Neural cell (in vitro differentiated cells): Measurements from ENCODE around the gene DLG5. TPM values are rescaled to one million over a fixed set of nuclear protein-coding genes. Genes with fewer than 3 reads are reported as not detected.

Source experiments
- H2AFZ ChIP-seq: fragments of 200-600, 300-800 bp; sonication (generic), shearing (Covaris generic); 2 replicates; pipeline ENCODE4 v1.6.0; 2014; ENCODE audit warnings: low read depth, mild to moderate bottlenecking, antibody characterized with exemption, low read length, moderate library complexity
- H3F3A ChIP-seq: fragments of 200-600 bp; shearing (Covaris generic); 2 replicates; pipeline ENCODE4 v1.6.1; 2016; ENCODE audit warnings: mild to moderate bottlenecking, moderate library complexity, mixed read lengths, antibody characterized with exemption, low read length; ENCODE audit not compliant: insufficient read depth, poor library complexity, severe bottlenecking
- H3K27ac ChIP-seq: fragments of 200-600, 300-800 bp; sonication (generic), shearing (Covaris generic); 2 replicates; pipeline ENCODE4 v1.5.1; 2014; ENCODE audit warnings: mild to moderate bottlenecking, low read length, moderate library complexity
- H3K27me3 ChIP-seq: fragments of 300-800, 200-600 bp; sonication (generic), shearing (Covaris generic); 2 replicates; pipeline ENCODE4 v1.6.0; 2014; ENCODE audit warnings: mild to moderate bottlenecking, low read depth, low read length, moderate library complexity; ENCODE audit not compliant: insufficient read depth
- H3K36me3 ChIP-seq: fragments of 300-800, 200-600 bp; sonication (generic), shearing (Covaris generic); 2 replicates; pipeline ENCODE4 v1.5.1; 2014; ENCODE audit warnings: mild to moderate bottlenecking, antibody characterized with exemption, low read length, moderate library complexity; ENCODE audit not compliant: insufficient read depth
- H3K4me2 ChIP-seq: fragments of 300-800, 200-600 bp; sonication (generic), shearing (Covaris generic); 2 replicates; pipeline ENCODE4 v1.6.0; 2014; ENCODE audit warnings: mild to moderate bottlenecking, low read length
- H3K4me3 ChIP-seq: fragments of 300-800, 200-600 bp; sonication (generic), shearing (Covaris generic); 2 replicates; pipeline ENCODE4 v1.5.1; 2014; ENCODE audit warnings: mild to moderate bottlenecking, low read length, moderate library complexity
- H3K79me2 ChIP-seq: fragments of 200-600 bp; shearing (Covaris generic); replicated peaks from 2 replicates; pipeline ENCODE4 v1.6.0; 2014; ENCODE audit warnings: mild to moderate bottlenecking, low read length, moderate library complexity; ENCODE audit not compliant: insufficient read depth
- H3K9ac ChIP-seq: fragments of 300-800, 200-600 bp; sonication (generic), shearing (Covaris generic); 2 replicates; pipeline ENCODE4 v1.6.1; 2016; ENCODE audit warnings: mild to moderate bottlenecking, low read length, mixed read lengths
- H3K9me2 ChIP-seq: fragments of 200-600 bp; shearing (Covaris generic); 2 replicates; pipeline ENCODE4 v1.6.1; 2016; ENCODE audit warnings: mild to moderate bottlenecking, low read length, mixed read lengths; ENCODE audit not compliant: insufficient read depth
- H3K9me3 ChIP-seq: fragments of 200-600, 300-800 bp; sonication (generic), shearing (Covaris generic); 2 replicates; pipeline ENCODE4 v1.6.1; 2016; ENCODE audit warnings: mild to moderate bottlenecking, mixed run types, low read length, moderate library complexity, mixed read lengths
- H4K20me1 ChIP-seq: fragments of 200-600 bp; shearing (Covaris generic); 2 replicates; pipeline ENCODE4 v1.6.1; 2016; ENCODE audit warnings: mild to moderate bottlenecking, mixed run types; ENCODE audit not compliant: insufficient read depth
- CTCF ChIP-seq: fragments of 450-650 bp; IDR thresholded peaks from 2 replicates; pipeline ENCODE4 v1.5.1; 2014; ENCODE audit warnings: antibody characterized with exemption, mild to moderate bottlenecking, moderate library complexity; ENCODE audit not compliant: poor library complexity, severe bottlenecking
- EP300 ChIP-seq: fragments of 450-650 bp; conservative IDR thresholded peaks from 2 replicates; pipeline ENCODE4 v1.6.1; 2014; ENCODE audit warnings: antibody characterized with exemption, mild to moderate bottlenecking, moderate library complexity; ENCODE audit not compliant: poor library complexity, severe bottlenecking
- EZH2 ChIP-seq: fragments of 200-600, 300-800 bp; shearing (Covaris generic), sonication (generic); IDR thresholded peaks from 2 replicates; pipeline ENCODE4 v1.6.1; 2014; ENCODE audit warnings: antibody characterized with exemption, low read length, borderline replicate concordance, mild to moderate bottlenecking; ENCODE audit not compliant: insufficient read depth, poor library complexity, severe bottlenecking
- MXI1 ChIP-seq: fragments of 450-650 bp; conservative IDR thresholded peaks from 2 replicates; pipeline ENCODE4 v1.6.1; 2014; ENCODE audit warnings: antibody characterized with exemption, mild to moderate bottlenecking; ENCODE audit not compliant: poor library complexity, severe bottlenecking
- POLR2AphosphoS5 ChIP-seq: IDR thresholded peaks from 2 replicates; pipeline ENCODE4 v1.6.1; 2012
- RAD21 ChIP-seq: fragments of 450-650 bp; conservative IDR thresholded peaks from 2 replicates; pipeline ENCODE4 v1.6.1; 2014; ENCODE audit warnings: antibody characterized with exemption, mild to moderate bottlenecking, moderate library complexity
- SMC3 ChIP-seq: fragments of 450-650 bp; conservative IDR thresholded peaks from 2 replicates; pipeline ENCODE4 v1.6.1; 2014; ENCODE audit warnings: antibody characterized with exemption, mild to moderate bottlenecking, moderate library complexity; ENCODE audit not compliant: poor library complexity
- TAF1 ChIP-seq: IDR thresholded peaks from 2 replicates; pipeline ENCODE4 v1.6.1; 2012; ENCODE audit warnings: low read depth
- polyA plus RNA-seq: library from polyadenylated mRNA; depleted of rRNA; stranded (reverse); fragments of >200 nt; gene quantifications from 2 replicates; pipeline ENCODE4 v1.2.3, GENCODE V29; 2014
- TF ChIP-seq, protein P1 (sequence below): IDR thresholded peaks from 2 replicates; pipeline ENCODE4 v1.6.1; 2012; ENCODE audit warnings: borderline replicate concordance

The DLG5 gene
- polyA plus RNA-seq, 1 donor from 2014 or later, result 72.9 TPM

DNA sequence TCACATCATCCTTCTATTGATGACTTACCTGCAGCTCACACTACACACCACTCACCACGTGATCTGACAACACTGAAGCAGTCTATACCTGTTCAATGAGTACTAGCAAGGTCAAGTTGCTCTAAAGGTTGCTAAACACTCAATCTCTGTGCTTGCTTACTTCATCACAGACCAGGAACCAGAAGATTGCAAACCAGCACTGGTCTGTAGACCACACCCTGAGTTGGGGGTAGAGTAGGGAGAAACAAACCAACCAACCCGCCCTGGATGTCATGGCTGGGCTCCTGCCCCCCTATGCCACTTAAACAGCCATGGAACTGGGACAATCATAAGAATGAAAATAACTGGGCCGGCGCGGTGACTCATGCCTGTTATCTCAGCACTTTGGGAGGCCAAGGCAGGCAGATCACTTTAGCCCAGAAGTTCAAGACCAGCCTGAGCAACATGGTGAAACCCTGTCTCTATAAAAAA, 19.6 kb downstream of the DLG5 start:
- TF ChIP-seq, protein P1, sequence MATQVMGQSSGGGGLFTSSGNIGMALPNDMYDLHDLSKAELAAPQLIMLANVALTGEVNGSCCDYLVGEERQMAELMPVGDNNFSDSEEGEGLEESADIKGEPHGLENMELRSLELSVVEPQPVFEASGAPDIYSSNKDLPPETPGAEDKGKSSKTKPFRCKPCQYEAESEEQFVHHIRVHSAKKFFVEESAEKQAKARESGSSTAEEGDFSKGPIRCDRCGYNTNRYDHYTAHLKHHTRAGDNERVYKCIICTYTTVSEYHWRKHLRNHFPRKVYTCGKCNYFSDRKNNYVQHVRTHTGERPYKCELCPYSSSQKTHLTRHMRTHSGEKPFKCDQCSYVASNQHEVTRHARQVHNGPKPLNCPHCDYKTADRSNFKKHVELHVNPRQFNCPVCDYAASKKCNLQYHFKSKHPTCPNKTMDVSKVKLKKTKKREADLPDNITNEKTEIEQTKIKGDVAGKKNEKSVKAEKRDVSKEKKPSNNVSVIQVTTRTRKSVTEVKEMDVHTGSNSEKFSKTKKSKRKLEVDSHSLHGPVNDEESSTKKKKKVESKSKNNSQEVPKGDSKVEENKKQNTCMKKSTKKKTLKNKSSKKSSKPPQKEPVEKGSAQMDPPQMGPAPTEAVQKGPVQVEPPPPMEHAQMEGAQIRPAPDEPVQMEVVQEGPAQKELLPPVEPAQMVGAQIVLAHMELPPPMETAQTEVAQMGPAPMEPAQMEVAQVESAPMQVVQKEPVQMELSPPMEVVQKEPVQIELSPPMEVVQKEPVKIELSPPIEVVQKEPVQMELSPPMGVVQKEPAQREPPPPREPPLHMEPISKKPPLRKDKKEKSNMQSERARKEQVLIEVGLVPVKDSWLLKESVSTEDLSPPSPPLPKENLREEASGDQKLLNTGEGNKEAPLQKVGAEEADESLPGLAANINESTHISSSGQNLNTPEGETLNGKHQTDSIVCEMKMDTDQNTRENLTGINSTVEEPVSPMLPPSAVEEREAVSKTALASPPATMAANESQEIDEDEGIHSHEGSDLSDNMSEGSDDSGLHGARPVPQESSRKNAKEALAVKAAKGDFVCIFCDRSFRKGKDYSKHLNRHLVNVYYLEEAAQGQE, result no peak
- TF ChIP-seq RAD21 (no peak), POLR2AphosphoS5 (no peak), EZH2 (no peak), MXI1 (no peak), EP300 (no peak), SMC3 (no peak), CTCF (no peak), TAF1 (no peak)
- Histone ChIP-seq H2AFZ (no peak overlapping the region), H3K4me2 (no peak overlapping the region), H3F3A (no peaks in the 10 kb centered on the region), H3K27ac (no peak overlapping the region), H4K20me1 (no peaks in the 10 kb centered on the region), H3K79me2 (peaks cover 64% of the 10 kb centered on the region), H3K9me2 (no peaks in the 10 kb centered on the region), H3K4me3 (no peak overlapping the region), H3K27me3 (no peaks in the 10 kb centered on the region), H3K9ac (no peak overlapping the region), H3K9me3 (no peaks in the 10 kb centered on the region), H3K36me3 (no peaks in the 10 kb centered on the region)

GRCh38 chr10:77905781-77906180, 20.8 kb downstream of the DLG5 start:
- H3K9me2 ChIP-seq, result no peaks in the 10 kb centered on the region
- H3K36me3 ChIP-seq, result no peaks in the 10 kb centered on the region
- H3K79me2 ChIP-seq, result peaks cover 63% of the 10 kb centered on the region
- no peak overlapping the region for H3K4me2 ChIP-seq
- no peak overlapping the region for H2AFZ ChIP-seq
- H4K20me1 ChIP-seq, result no peaks in the 10 kb centered on the region
- no peaks in the 10 kb centered on the region for H3K9me3 ChIP-seq
- TF ChIP-seq EP300 (no peak), MXI1 (peak; percentile 27)
- peak overlapping the region; percentile 13 for H3K9ac ChIP-seq
- H3F3A ChIP-seq, result no peaks in the 10 kb centered on the region
- peak overlapping the region; percentile 19 for H3K4me3 ChIP-seq
- H3K27me3 ChIP-seq, result no peaks in the 10 kb centered on the region
- H3K27ac ChIP-seq, result peak overlapping the region; percentile 73
